Measurements from ENCODE around the gene DOCK3.

Gene DOCK3

DNA sequence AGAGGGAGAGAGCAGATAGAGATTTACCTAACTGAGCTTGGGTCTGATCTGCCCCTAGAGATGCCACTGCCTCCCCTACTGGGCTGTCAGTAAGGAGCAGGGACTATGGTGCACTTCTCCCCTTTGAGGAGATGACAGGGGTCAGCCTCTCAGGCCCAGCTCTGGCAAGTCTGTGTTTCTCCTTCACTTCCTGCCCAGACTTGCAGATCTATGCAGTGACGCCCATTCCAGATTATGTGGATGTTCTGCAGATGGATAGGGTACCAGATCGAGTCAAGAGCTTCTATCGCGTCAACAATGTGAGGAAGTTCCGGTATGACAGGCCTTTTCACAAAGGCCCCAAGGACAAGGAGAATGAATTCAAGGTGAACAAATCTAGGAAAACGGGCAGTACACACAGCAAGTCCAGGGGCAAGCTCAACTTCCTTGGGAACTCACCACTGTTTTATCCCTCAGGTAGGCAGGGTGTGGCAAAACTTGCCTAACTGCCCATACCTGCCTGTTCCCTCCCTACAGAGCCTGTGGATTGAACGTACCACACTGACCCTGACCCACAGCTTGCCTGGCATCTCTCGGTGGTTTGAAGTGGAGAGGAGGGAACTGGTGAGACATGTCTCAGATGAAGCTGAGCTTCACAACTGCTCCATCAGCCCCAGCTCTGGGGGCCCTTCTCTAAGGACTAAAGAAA is 681.3 kb downstream of the DOCK3 start:
- Histone ChIP-seq H3K27ac (replicated peaks) (no peak overlapping the region), H3K27me3 (ENCODE audit: insufficient read depth, poor library complexity, severe bottlenecking) (no peaks in the 10 kb centered on the region), H3K4me3 (replicated peaks; ENCODE audit: insufficient read depth, low read length) (no peak overlapping the region)
- TF ChIP-seq, protein P1, sequence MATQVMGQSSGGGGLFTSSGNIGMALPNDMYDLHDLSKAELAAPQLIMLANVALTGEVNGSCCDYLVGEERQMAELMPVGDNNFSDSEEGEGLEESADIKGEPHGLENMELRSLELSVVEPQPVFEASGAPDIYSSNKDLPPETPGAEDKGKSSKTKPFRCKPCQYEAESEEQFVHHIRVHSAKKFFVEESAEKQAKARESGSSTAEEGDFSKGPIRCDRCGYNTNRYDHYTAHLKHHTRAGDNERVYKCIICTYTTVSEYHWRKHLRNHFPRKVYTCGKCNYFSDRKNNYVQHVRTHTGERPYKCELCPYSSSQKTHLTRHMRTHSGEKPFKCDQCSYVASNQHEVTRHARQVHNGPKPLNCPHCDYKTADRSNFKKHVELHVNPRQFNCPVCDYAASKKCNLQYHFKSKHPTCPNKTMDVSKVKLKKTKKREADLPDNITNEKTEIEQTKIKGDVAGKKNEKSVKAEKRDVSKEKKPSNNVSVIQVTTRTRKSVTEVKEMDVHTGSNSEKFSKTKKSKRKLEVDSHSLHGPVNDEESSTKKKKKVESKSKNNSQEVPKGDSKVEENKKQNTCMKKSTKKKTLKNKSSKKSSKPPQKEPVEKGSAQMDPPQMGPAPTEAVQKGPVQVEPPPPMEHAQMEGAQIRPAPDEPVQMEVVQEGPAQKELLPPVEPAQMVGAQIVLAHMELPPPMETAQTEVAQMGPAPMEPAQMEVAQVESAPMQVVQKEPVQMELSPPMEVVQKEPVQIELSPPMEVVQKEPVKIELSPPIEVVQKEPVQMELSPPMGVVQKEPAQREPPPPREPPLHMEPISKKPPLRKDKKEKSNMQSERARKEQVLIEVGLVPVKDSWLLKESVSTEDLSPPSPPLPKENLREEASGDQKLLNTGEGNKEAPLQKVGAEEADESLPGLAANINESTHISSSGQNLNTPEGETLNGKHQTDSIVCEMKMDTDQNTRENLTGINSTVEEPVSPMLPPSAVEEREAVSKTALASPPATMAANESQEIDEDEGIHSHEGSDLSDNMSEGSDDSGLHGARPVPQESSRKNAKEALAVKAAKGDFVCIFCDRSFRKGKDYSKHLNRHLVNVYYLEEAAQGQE (IDR thresholded peaks at IDR 0.05; ENCODE audit: insufficient replicate concordance, low read depth), result no peak
- TF ChIP-seq SPI1 (IDR thresholded peaks at IDR 0.05; ENCODE audit: borderline replicate concordance, low read depth) (no peak), GABPA (IDR thresholded peaks at IDR 0.05; ENCODE audit: low read depth) (no peak), POLR2AphosphoS5 (IDR thresholded peaks at IDR 0.05; ENCODE audit: low read depth) (no peak)
- TF ChIP-seq, protein P2, sequence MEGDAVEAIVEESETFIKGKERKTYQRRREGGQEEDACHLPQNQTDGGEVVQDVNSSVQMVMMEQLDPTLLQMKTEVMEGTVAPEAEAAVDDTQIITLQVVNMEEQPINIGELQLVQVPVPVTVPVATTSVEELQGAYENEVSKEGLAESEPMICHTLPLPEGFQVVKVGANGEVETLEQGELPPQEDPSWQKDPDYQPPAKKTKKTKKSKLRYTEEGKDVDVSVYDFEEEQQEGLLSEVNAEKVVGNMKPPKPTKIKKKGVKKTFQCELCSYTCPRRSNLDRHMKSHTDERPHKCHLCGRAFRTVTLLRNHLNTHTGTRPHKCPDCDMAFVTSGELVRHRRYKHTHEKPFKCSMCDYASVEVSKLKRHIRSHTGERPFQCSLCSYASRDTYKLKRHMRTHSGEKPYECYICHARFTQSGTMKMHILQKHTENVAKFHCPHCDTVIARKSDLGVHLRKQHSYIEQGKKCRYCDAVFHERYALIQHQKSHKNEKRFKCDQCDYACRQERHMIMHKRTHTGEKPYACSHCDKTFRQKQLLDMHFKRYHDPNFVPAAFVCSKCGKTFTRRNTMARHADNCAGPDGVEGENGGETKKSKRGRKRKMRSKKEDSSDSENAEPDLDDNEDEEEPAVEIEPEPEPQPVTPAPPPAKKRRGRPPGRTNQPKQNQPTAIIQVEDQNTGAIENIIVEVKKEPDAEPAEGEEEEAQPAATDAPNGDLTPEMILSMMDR (IDR thresholded peaks at IDR 0.05; ENCODE audit: insufficient read depth, low read length), result no peak
- DNase-seq (ENCODE audit: low read depth in 1 of 2, low spot score in 1 of 2), result no peak

DNA sequence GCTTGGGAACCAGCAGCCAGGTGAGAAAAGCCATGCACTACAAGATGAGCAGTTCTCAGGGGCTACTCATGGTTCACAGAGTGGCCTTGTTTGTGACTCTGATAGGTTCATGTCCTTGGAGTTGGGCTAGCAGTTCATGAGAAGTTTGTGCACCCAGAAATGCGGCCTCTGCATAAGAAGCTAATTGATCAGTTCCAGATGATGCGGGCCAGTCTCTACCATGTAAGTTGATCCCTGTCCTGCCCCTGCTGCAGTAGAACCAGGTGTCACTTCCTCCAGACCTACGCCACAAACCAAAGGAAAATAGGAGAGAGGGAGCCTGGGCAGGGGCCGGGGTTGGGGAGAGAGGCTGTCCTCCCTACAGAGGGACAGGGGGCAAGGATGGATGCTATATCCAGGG is 683.1 kb downstream of the DOCK3 start:
- H3K27me3 ChIP-seq (ENCODE audit: insufficient read depth, poor library complexity, severe bottlenecking), result peaks cover under 1% of the 10 kb centered on the region
- no peak for DNase-seq (ENCODE audit: low read depth in 1 of 2, low spot score in 1 of 2)
- H3K27ac ChIP-seq (replicated peaks), result no peak overlapping the region
- H3K4me3 ChIP-seq (replicated peaks; ENCODE audit: insufficient read depth, low read length), result no peak overlapping the region
- TF ChIP-seq, protein P2 (IDR thresholded peaks at IDR 0.05; ENCODE audit: insufficient read depth, low read length), result no peak
- TF ChIP-seq SPI1 (IDR thresholded peaks at IDR 0.05; ENCODE audit: borderline replicate concordance, low read depth), result no peak
- TF ChIP-seq POLR2AphosphoS5 (IDR thresholded peaks at IDR 0.05; ENCODE audit: low read depth), result no peak
- no peak for TF ChIP-seq GABPA (IDR thresholded peaks at IDR 0.05; ENCODE audit: low read depth)
- TF ChIP-seq, protein P1 (IDR thresholded peaks at IDR 0.05; ENCODE audit: insufficient replicate concordance, low read depth), result no peak

DNA sequence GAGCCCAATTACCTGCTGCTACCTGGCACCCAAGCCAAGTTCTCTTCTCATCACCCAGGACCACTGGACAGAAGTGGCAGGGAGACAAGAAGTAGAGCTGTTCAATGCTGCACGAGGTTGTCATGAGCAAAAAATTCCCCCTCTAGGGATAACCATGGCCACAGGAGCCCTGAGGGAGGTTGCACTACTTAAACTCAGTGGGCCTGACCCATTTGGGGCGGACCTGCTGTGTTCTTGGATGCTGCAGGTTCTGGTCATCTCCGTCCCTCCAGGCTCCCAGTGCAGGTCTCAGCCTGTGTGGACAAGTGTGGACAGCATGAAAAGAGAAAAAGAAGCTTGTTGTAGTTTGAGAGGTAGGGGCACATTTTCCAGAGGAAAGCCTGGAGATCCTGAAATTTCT is 684.3 kb downstream of the DOCK3 start:
- Histone ChIP-seq H3K27me3 (ENCODE audit: insufficient read depth, poor library complexity, severe bottlenecking) (peaks cover 3% of the 10 kb centered on the region), H3K27ac (replicated peaks) (no peak overlapping the region), H3K4me3 (replicated peaks; ENCODE audit: insufficient read depth, low read length) (no peak overlapping the region)
- DNase-seq (ENCODE audit: low read depth in 1 of 2, low spot score in 1 of 2), result no peak
- TF ChIP-seq, protein P1 (IDR thresholded peaks at IDR 0.05; ENCODE audit: insufficient replicate concordance, low read depth), result no peak
- no peak for TF ChIP-seq POLR2AphosphoS5 (IDR thresholded peaks at IDR 0.05; ENCODE audit: low read depth)
- no peak for TF ChIP-seq GABPA (IDR thresholded peaks at IDR 0.05; ENCODE audit: low read depth)
- TF ChIP-seq SPI1 (IDR thresholded peaks at IDR 0.05; ENCODE audit: borderline replicate concordance, low read depth), result no peak
- TF ChIP-seq, protein P2 (IDR thresholded peaks at IDR 0.05; ENCODE audit: insufficient read depth, low read length), result no peak

Data from HL-60 (cell line).